Suprapubic skin (tissue), 4 donors: ENCODE data around the gene RNF112.

Source experiments
- CTCF ChIP-seq, 2 donors: fragments of 200-600 bp in 1 of 2; fragments of 450-650 bp in 1 of 2; sonication (generic) in 1 of 2; IDR thresholded peaks; one replicate each; pipeline ENCODE4 v1.5.1; 2016 to 2019; ENCODE audit warnings: antibody characterized with exemption in 2 of 2, mild to moderate bottlenecking in 1 of 2, moderate library complexity in 1 of 2
- EP300 ChIP-seq: sonication (generic); formaldehyde crosslinking; IDR thresholded peaks from one replicate; pipeline ENCODE4 v1.6.1; 2017; ENCODE audit warnings: antibody characterized with exemption
- POLR2A ChIP-seq, 2 donors: fragments of 450-650 bp; IDR thresholded peaks; one replicate each; pipeline ENCODE4 v1.6.1; 2017; ENCODE audit warnings: antibody characterized with exemption in 2 of 2, mild to moderate bottlenecking in 2 of 2, moderate library complexity in 2 of 2
- POLR2AphosphoS5 ChIP-seq, 3 donors: sonication (generic); formaldehyde crosslinking; IDR thresholded peaks; one replicate each; pipeline ENCODE4 v1.6.1; 2017; ENCODE audit warnings: antibody characterized with exemption in 3 of 3

GRCh38 chr17:19388791-19389785 lies 21.9 kb upstream of the RNF112 start:
- TF ChIP-seq CTCF (IDR thresholded peaks at IDR 0.05) = no peak
- no peak for TF ChIP-seq POLR2A (IDR thresholded peaks at IDR 0.05)
- no peak for TF ChIP-seq POLR2AphosphoS5 (IDR thresholded peaks at IDR 0.05)
- TF ChIP-seq EP300 = no peak
